Renal cortical epithelial cell (primary cell): ENCODE measurements around the gene ACSF3. TPM values are rescaled to one million over a fixed set of nuclear protein-coding genes. Genes with fewer than 3 reads are reported as not detected.
"Not testable (repeated sequence)": the region's sequence is repeated elsewhere in the genome, so short reads cannot be mapped to it uniquely, and the experiment has no call there.

Experiments used
- DNase-seq: peaks from one replicate; pipeline ENCODE4 v3.0.0-alpha.2; 2011; ENCODE audit warnings: low read depth
- total RNA-seq: library from RNA; depleted of rRNA; stranded (reverse); fragments of >200 nt; gene quantifications from 2 replicates; pipeline ENCODE4 v1.2.3, GENCODE V29; 2014

ACSF3 gene
- total RNA-seq, 1 donor from 2014 or later: 29.8 TPM

DNA sequence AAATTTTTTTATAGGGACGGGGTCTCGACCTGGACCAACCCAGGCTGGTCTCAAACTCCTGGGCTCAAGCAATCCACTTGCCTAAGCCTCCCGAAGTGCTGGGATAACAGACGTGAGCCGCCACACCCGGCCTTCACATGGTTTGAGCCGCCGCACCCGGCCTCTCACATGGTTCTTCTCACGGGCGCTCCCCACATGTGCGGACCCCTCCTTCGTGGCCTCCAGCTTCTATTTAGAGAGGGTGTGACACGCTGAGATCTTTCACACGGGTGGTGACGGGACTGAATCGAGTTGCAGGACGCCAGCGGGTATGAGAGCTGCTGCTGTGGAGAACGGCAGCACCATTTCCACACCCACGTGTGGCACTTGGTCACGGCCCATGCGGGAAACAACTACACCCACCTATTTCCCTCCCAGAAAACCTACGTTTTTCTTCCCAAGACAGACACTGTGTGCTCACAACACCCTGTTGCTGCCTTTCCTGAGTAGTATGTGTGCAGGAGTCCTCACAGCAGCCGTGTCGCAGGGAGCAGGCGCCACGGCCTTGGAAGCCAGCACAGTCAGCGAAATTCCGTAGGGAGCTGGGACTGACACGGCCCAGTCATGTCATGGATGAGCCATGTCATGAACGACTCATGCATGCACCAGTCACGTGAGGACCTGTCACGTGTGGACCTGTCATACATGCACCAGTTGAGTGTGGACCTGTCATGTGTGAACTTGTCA, 20.1 kb upstream of the ACSF3 start:
- no peak for DNase-seq

DNA sequence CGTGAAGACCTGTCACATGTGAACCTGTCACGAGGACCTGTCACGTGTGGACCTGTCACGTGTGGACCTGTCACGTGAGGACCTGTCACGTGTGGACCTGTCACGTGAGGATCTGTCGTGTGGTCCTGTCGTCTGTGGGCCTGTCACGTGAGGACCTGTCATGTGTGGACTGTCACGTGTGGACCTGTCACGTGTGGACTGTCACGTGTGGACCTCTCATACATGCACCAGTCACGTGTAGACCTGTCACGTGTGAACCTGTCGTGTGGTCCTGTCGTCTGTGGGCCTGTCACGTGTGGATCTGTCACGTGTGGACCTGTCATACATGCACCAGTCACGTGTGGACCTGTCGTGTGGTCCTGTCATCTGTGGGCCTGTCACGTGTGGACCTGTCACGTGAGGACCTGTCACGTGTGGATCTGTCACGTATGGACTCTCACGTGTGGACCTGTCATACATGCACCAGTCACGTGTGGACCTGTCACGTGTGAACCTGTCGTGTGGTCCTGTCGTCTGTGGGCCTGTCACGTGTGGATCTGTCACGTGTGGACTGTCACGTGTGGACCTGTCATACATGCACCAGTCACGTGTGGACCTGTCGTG, 19.5 kb upstream of the ACSF3 start:
- not testable (repeated sequence) for DNase-seq

DNA sequence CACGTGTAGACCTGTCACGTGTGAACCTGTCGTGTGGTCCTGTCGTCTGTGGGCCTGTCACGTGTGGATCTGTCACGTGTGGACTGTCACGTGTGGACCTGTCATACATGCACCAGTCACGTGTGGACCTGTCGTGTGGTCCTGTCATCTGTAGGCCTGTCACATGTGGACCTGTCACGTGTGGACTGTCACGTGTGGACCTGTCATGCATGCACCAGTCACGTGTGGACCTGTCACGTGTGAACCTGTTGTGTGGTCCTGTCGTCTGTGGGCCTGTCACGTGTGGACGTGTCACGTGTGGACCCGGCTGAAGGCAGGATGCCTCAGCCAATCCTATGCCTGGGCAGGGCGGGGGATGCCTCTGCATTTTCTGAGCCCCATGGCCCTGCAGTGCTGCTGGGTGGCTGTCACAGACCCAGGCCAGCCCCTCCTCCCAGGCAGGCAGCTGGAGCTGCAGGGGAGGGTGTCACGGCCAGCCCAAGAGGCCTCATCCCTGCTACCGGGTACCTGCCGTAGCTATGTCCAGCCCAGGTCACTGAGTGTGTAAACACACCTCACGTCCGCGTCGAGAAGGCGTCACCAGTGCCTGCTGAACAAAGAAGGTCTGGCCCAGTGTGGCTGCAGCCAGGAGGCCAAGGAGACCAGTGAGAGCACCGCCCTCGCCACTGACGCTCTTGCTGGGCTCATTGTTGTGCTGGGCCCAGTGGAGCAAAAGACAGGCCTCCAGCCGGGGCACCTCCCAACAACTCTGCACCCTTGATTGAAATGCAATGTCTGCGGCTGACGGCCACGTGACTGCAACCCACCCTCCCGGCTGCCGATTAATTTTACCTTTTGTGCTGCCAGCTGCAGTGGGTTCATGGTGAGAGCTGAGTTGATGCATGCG, 18.6 kb upstream of the ACSF3 start:
- no peak for DNase-seq

DNA sequence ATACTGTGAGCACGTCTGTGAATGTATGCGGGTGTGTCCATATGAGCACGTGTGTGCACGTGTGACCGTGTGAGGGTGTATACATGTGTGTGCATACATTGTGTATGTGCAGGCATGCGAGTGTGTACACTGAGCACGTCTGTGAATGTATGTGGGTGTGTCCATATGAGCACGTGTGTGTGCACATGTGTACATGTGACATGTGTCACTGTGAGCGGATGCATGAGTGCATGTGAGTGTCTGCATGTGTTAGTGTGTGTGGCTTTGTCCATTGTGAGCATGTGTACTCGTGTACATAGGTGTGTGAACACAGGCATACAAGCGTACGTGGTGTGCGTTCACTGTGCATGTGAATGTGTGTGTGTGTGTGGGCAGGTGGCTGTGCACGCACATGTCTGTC, 17.5 kb upstream of the ACSF3 start:
- DNase-seq: no peak

DNA sequence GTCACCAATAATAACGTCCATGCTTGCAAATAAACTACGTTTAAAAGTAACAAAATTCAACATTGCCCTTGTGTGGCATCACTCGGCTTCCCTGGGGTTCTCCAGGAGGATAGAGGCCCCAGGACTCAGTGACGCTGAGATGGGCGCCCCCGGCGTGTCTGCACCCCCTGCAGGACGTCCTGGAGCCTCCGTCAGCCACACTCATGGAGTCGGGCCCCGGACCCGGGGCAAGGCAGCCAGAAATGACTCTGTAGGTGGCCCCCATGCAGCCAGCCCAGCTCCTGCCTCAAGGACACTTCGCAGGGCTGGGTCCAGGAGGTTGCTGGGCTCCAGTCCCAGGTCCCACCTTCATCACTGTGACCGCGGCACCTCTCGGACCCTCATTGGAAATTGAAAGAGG, 16.6 kb upstream of the ACSF3 start:
- no peak for DNase-seq

DNA sequence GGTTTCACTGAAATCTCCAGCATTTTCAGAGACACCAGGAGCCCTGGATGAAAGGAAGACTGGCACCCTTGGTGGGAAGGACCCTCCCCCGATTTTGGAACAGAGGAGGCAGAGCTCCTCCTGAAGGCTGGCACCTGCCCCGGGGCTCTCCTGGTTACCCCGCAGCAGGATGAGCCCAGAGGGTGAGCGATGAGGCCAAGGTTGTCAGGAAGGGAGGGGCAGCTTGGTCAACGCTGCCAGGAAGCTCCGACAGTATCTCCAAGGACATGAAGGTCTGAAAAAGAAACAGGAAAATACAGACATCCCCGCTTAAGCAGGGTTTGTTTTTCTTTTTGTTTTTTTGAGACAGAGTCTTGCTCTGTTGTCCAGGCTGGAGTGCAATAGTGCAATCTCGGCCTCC, 15.5 kb upstream of the ACSF3 start:
- no peak for DNase-seq

DNA sequence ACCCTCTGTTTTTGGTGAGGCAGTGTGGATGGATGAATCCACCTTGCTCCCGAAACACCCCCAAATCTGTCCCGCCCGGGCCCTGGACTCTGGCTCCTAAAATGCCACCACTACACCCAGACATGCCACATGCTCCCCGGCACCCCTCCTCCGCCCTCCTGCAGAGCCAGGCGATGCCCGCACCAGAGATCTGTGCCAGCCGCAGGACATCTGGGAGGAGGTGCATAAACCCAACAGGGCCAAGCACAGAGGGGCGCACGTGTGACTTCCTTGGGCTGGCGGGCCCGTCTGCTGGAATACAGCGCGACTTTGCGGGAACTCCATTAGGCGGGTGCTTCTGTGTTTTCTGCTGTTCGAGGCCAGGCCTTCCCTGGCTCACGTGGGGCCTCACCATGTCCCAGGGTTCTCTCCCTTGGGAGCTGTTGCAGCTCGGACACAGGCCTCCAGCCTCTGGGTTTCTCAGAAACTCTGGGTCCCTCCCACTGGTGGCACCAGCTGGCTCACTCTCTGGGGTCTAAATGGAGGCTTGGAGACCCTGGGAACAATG, 14.1 kb upstream of the ACSF3 start:
- DNase-seq: no peak

DNA sequence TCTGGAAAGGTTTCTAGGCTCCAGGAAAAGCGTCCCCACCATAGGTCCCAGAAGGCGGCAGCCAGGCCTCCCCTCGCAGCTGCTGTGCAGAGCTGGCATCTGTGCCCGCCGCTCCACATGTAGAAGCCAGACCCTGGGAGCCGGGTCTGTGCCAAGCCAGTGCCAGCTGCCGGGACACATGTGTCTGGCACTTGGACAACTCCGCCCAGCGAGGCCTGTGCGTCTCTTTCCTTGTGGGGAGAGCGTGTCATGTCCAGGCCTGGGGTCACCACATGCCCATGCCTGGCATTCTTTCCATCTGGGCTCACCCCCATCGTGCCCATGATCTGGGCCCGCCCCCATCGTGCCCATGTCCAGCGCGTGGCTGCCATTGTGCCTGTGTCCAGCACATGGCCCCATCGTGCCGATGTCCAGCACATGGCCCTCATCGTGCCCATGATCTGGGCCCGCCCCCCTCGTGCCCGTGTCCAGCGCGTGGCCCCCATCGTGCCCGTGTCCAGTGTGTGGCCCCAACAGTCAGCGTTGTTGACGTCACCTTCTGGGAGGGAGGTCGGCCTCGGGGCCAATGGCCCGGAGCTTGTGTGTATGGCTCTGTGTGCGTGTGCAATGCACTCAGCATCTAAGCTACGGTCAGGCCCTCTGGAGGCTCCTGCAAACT, 13.3 kb upstream of the ACSF3 start:
- DNase-seq: no peak

DNA sequence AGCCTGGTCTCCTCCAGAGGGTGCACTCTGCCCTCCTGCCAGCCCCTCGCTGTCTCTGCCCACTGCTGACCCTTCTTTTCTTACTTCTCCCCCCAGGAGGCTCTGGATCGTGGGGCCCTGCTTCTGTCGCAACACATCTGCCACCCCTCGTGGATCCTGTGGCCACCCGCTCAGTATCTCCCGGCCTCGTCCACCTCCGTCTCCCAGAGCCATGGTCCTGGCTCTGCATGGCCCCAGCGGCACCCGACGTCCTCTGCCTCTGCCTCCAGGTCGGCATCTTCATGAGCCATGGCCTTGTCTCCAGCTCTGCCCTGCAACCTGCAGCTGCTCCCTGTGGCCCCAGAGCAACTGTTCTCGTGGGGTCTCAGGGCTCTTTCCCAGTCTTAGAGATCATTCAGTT, 12.1 kb upstream of the ACSF3 start:
- DNase-seq: no peak

DNA sequence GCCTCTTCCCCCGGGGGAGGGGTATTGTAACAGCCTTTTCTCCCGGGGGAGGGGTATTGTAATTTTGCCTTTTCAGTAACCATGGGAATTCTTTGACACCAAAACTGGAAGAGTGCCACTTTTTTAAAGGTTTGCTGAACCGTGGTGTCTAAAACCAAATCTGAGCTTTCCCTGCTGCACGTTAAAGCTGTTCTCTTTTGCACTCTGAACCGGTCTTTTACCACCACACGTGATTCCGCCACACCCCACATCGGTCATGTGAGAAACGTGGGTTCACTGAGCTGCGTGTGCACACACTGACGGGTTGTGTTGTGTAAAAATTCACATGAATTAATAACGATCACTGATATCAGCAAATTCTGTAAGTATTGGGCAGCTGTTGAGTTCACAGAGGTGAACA, 9.2 kb upstream of the ACSF3 start:
- DNase-seq: no peak

DNA sequence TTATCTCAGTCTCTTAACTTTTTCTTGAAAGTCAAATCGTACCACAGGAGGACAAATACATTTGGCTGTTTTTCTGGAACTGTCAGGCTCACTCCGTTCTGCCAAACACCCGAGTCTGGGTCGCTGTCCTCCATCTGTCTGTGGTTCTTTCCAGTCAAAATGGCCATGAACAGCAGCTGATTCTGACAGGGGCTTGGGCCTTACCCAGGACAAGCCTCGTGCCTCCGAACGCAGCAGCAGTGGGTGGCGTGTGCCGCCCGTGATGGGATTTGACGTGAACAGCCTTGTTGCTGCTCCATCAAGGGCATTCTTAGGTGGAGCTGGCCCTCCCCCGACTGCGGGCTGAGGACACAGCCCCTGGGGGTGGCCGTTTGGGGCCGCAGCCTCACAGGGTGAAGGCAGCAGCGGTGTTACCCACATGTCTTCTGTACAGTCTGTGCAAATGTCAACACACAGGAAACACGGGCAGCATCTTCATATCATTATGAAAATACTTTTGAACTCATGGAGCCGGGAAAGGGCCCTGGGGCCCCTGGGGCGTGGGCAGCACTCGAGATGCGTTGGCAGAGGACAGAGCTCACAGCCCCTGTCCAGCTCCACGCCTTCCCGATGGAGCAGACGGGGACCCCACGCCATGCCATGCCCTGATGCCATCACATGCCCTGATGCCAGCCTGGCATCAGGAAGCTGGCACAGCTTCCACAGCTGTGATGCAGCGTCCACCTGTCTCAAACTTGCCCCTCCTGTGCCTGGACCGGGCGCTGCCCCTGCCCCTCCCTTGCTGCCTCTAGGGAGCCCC, 8.6 kb upstream of the ACSF3 start:
- DNase-seq: no peak

DNA sequence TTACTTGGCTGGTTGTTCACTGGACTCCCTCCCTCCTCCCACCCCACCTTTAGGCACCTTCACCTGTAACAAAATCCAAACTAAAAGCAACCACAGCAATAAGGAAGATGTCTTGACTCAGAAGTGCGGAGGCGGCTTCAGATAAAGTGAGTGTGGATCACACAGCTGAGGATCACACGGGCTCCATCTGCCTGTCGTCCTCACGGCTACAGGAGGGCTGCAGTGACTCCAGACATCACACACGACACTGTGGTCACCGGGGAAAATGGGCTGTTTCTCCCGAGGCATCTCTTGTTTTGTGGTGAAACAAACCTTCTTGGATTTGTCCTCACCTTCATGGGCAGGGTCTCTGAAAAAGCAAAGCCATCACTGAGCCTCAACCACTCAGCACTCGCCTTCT, 7.9 kb upstream of the ACSF3 start:
- DNase-seq: no peak

DNA sequence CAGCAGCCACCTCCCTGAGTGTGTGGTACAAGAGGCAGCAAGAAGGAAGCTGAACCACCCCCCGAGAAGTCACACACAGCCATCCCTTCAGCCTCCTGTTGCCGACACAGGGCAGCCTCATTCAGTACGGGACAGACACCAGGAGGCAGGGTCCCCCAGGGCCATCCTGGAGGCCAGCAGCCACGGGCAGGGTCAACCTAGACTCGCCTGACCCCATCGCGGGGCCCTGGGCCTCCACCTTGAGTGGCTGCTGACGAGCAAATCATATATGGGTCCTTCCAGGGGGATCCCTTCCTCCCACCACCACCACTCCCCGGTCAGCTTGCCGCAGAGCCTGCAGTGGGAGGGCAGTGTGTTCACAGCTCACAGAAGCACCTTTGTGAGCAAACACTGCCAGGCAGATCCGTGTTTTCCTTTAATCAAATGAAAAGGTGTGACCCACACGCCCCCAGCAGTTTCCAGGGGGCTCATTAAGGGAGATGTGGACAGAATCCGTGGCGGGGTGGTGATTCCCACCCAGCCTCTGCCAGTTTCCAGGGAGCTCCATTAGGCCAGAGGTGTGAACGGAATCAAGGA, 5.6 kb upstream of the ACSF3 start:
- DNase-seq: no peak

DNA sequence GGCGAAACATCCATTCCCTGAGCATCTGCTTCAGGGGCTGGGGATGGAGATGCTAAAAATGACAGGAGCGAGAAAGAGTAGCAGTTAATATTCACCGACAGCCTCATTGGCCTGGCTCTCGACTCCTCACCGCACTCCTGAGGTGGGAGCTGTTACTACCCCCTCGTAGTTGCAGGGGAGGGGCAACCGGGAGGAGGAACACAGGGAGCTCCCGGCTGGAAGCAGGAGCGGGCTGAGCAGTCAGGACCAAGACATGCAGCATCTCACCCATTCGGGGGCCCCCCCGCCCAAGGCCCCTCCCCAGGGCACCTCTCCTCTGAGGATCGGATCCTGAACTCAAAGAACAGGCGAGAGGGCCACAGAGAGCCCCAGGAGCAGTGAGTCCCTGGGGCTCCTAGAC, 4.5 kb upstream of the ACSF3 start:
- DNase-seq: no peak

DNA sequence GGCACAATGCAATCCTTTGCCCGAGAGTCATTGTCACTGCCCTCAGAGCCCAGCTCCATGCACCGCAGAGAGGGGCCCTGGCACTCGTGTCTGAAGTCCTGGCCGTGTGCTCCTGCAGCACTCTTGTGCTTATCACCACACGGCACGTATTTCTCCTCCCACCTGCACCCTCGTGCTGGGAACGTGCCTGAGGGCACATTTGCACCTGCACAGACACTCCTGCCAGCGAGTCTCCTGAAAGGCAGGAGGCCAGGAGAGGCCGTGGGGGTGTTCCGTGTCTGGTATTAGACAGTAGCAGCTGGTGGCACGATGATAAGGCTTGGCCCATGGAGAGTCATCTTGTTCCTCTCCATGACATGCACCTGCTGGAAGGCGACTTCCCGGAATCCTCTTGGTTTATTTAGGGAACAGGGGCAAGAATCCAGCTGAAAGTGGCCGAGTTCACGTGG, 3.4 kb upstream of the ACSF3 start:
- no peak for DNase-seq

DNA sequence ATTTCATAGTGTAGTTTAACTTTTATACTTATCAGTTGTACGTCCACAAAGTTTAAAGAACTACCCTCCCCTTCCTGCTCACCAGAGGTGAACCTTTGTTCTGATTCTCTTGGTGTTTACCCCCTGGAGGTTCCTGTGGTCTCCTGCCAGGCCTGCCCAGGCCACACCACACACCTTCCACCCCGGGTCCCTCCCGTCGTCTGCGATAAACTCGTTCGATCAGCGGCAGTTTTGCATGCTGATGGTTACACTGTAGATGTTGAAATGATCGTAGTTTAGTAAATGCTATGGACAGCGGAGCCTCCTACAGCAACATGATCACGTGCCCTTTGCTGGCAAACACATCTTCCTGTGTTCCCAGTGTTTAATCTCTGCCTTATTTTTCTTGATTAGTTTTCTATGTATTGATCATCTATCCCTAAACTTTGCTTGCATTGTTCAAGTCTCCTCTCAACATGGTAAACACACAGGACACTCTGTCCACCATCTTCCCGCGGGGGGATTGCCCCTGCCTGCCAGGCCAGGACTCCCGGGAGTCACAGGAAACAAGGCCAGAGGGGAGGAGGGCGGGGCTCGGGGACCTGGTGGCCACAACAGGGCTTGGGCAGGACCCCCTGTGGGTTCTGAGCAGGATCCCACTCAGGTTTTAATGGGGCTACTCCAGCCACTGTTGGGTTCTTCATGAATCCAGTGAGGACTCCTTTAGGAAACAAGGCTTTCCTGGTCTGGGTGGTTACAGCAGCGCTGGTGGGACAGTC, 2.8 kb upstream of the ACSF3 start:
- no peak for DNase-seq

DNA sequence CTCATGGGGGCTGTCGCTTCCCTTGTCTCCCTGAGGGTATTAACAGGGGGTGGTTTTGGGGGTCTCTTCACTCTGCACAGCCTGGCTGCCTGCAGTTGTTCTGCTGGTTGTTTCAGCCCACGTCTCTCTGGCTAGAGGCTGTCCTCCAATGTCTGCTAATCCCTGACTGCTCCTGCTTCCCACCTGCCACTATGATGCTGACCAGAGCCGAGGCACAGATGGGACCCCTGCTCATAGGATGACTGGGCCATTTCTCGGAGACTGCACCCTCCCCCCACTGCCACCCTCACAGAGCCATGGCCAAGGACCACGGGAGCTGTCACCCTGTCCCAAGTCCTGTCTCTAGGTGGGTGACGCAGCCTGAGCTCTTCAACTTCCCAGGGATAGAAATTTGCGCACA, 1.6 kb upstream of the ACSF3 start:
- DNase-seq: no peak

DNA sequence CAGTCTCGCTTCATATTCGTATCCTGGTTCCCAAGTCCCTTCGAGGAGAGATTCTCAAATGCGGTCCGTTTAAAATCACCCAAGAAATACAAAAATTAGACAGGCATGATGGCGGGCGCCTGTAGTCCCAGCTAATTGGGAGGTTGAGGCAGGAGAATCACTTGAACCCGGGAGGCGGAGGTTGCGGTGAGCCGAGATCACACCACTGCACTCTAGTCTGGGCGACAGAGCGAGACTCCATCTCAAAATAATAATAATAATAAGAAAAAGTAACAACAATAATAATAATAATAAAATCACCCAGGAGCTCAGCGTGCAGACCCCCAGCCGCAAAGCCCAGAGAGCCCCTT, 425 bp upstream of the ACSF3 start:
- DNase-seq: not testable (repeated sequence)

DNA sequence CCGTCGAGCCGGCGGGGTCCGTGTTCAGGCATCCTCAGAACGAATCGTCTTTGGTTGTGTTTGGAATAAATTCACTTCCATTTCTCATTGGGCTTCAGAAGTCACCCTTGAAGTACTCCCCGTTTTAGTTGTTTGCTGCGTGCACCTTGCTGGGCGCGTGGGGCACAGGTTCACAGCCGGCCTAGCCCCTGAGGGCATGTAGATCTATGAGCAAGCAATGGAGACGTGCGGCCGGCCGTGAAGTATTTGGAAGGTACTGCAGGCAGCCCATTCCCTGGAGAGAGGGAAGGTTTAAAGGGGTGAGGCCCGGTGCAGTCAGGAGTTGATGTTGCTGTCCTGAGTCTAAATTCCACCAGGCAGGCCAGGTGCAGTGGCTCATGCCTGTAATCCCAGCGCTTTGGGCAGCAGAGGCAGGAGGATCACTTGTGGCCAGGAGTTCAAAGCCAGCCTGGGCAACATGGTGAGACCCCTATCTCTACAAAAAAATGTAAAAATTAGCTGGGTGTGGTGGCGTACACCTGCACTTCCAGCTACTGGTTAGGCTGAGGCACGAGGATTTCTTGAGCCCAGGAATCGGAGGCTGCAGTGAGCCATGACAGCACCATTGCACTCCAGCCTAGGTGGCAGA, 714 bp downstream of the ACSF3 start:
- DNase-seq: peak; percentile 16

DNA sequence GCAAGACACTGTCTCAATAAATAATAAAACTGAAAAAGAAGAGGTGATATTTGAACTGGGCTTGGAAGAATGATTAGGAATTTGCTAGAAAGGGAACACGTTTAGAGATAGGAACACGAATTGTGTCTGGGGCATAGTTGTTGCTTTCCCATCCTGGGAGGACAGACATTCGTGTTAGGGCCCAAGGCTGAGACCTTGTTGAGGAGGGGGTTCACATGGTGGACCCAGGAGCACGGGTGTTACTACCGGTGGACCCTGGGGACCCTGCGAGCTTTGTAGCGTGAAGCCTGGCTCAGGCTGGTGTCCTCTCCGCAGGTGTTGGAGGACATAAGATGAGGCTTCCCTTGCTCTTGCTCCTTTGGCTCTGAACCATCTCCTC, 1.2 kb downstream of the ACSF3 start:
- DNase-seq: no peak
